H9 (cell line): ENCODE measurements around the gene ZNRF1. TPM values are rescaled to one million over a fixed set of nuclear protein-coding genes. Genes with fewer than 3 reads are reported as not detected.

Experiments used
- DNase-seq: peaks from one replicate; pipeline ENCODE4 v3.0.0-alpha.2; 2017
- H2AFZ ChIP-seq: one replicate; pipeline ENCODE4 v1.6.1; 2013; ENCODE audit warnings: mild to moderate bottlenecking, low read length, control low read depth, moderate library complexity
- H2AK5ac ChIP-seq: 2 replicates; pipeline ENCODE4 v1.6.1; 2013; ENCODE audit warnings: low read length, control low read depth, mixed read lengths; ENCODE audit not compliant: insufficient read length
- H2BK120ac ChIP-seq: one replicate; pipeline ENCODE4 v1.6.1; 2013; ENCODE audit warnings: low read depth, mild to moderate bottlenecking, low read length, control low read depth, inconsistent platforms; ENCODE audit not compliant: poor library complexity, severe bottlenecking
- H2BK12ac ChIP-seq: 2 replicates; pipeline ENCODE4 v1.6.1; 2013; ENCODE audit warnings: low read length, control low read depth, mixed read lengths, low read depth; ENCODE audit not compliant: insufficient read length
- H2BK15ac ChIP-seq: 2 replicates; pipeline ENCODE4 v1.6.1; 2013; ENCODE audit warnings: low read depth, low read length, control low read depth
- H2BK20ac ChIP-seq: one replicate; pipeline ENCODE4 v1.6.1; 2013; ENCODE audit warnings: low read depth, mild to moderate bottlenecking, low read length, control low read depth, inconsistent platforms; ENCODE audit not compliant: poor library complexity, severe bottlenecking
- H2BK5ac ChIP-seq: 2 replicates; pipeline ENCODE4 v1.6.1; 2013; ENCODE audit warnings: low read length, control low read depth, mixed read lengths; ENCODE audit not compliant: insufficient read length
- H3K14ac ChIP-seq: 2 replicates; pipeline ENCODE4 v1.6.1; 2013; ENCODE audit warnings: low read length, control low read depth; ENCODE audit not compliant: insufficient read depth
- H3K18ac ChIP-seq: 2 replicates; pipeline ENCODE4 v1.6.1; 2013; ENCODE audit warnings: low read depth, mild to moderate bottlenecking, mixed read lengths, low read length, control low read depth; ENCODE audit not compliant: insufficient read length
- H3K23ac ChIP-seq: 2 replicates; pipeline ENCODE4 v1.6.1; 2013; ENCODE audit warnings: low read length, control low read depth, mixed read lengths, low read depth; ENCODE audit not compliant: insufficient read length
- H3K23me2 ChIP-seq: 2 replicates; pipeline ENCODE4 v1.6.1; 2013; ENCODE audit warnings: low read depth, mild to moderate bottlenecking, mixed read lengths, low read length, control low read depth; ENCODE audit not compliant: insufficient read length, poor library complexity, severe bottlenecking
- H3K27ac ChIP-seq: 2 replicates; pipeline ENCODE4 v1.5.1; 2013; ENCODE audit warnings: low read length, control low read depth, mixed read lengths, low read depth; ENCODE audit not compliant: insufficient read length
- H3K27me3 ChIP-seq: 2 replicates; pipeline ENCODE4 v1.6.1; 2013; ENCODE audit warnings: low read length, control low read depth, inconsistent platforms; ENCODE audit not compliant: insufficient read depth
- H3K4ac ChIP-seq: 2 replicates; pipeline ENCODE4 v1.6.1; 2013; ENCODE audit warnings: low read depth, mild to moderate bottlenecking, control low read depth, inconsistent platforms, low read length, moderate library complexity
- H3K4me1 ChIP-seq: 2 replicates; pipeline ENCODE4 v1.6.1; 2013; ENCODE audit warnings: low read length, control low read depth, inconsistent platforms; ENCODE audit not compliant: insufficient read depth
- H3K4me2 ChIP-seq: 2 replicates; pipeline ENCODE4 v1.6.1; 2013; ENCODE audit warnings: low read length, control low read depth, mixed read lengths; ENCODE audit not compliant: insufficient read length, insufficient read depth
- H3K56ac ChIP-seq: 2 replicates; pipeline ENCODE4 v1.6.1; 2013; ENCODE audit warnings: low read depth, mild to moderate bottlenecking, mixed read lengths, low read length, control low read depth; ENCODE audit not compliant: insufficient read length
- H3K79me1 ChIP-seq: 2 replicates; pipeline ENCODE4 v1.6.1; 2013; ENCODE audit warnings: low read depth, mild to moderate bottlenecking, moderate library complexity, low read length, control low read depth, inconsistent platforms; ENCODE audit not compliant: insufficient read depth, poor library complexity, severe bottlenecking
- H3K79me2 ChIP-seq: 2 replicates; pipeline ENCODE4 v1.6.1; 2013; ENCODE audit warnings: low read length, control low read depth, inconsistent platforms; ENCODE audit not compliant: insufficient read depth
- H3K9ac ChIP-seq: 2 replicates; pipeline ENCODE4 v1.6.1; 2013; ENCODE audit warnings: low read length, control low read depth, mixed read lengths; ENCODE audit not compliant: insufficient read length; ENCODE audit errors: extremely low read depth
- H3K9me3 ChIP-seq: one replicate; pipeline ENCODE4 v1.6.1; 2013; ENCODE audit warnings: low read depth, low read length, inconsistent platforms; ENCODE audit not compliant: control insufficient read depth
- H3T11ph ChIP-seq: one replicate; pipeline ENCODE4 v1.6.1; 2013; ENCODE audit warnings: mild to moderate bottlenecking, low read length, control low read depth, inconsistent platforms
- H4K20me1 ChIP-seq: one replicate; pipeline ENCODE4 v1.6.1; 2013; ENCODE audit not compliant: control insufficient read depth, insufficient read length, insufficient read depth
- H4K5ac ChIP-seq: 2 replicates; pipeline ENCODE4 v1.6.1; 2013; ENCODE audit warnings: low read depth, mild to moderate bottlenecking, mixed read lengths, low read length, control low read depth; ENCODE audit not compliant: insufficient read length
- H4K8ac ChIP-seq: replicated peaks from 2 replicates; pipeline ENCODE4 v1.6.1; 2013; ENCODE audit warnings: low read length, control low read depth, mixed read lengths, low read depth; ENCODE audit not compliant: insufficient read length
- H4K91ac ChIP-seq: 2 replicates; pipeline ENCODE4 v1.6.1; 2013; ENCODE audit warnings: low read depth, mild to moderate bottlenecking, moderate library complexity, mixed read lengths, low read length, control low read depth; ENCODE audit not compliant: insufficient read length
- H3K27ac Mint-ChIP-seq, 3 experiments: 2 replicates in 2 of 3; 3 replicates in 1 of 3; pipeline ENCODE4 v1.8.0; 2020 to 2021; ENCODE audit warnings: mixed read lengths in 3 of 3, mild to moderate bottlenecking in 1 of 3, moderate library complexity in 1 of 3
- H3K27me3 Mint-ChIP-seq: 2 replicates; pipeline ENCODE4 v1.8.0; 2021; ENCODE audit warnings: low read depth, mild to moderate bottlenecking, moderate library complexity, mixed read lengths
- H3K36me3 Mint-ChIP-seq, 3 experiments: 2 replicates in 2 of 3; 3 replicates in 1 of 3; pipeline ENCODE4 v1.8.0; 2020 to 2021; ENCODE audit warnings: low read depth in 3 of 3, mixed read lengths in 3 of 3; ENCODE audit not compliant: insufficient read depth in 1 of 3
- H3K4me1 Mint-ChIP-seq, 2 experiments: 2 replicates each; pipeline ENCODE4 v1.8.0; 2020; ENCODE audit warnings: mixed read lengths in 2 of 2
- H3K4me3 Mint-ChIP-seq, 2 experiments: 2 replicates in 1 of 2; 3 replicates in 1 of 2; pipeline ENCODE4 v1.8.0; 2020 to 2021; ENCODE audit warnings: mild to moderate bottlenecking in 2 of 2, mixed read lengths in 2 of 2, moderate library complexity in 1 of 2
- H3K9me3 Mint-ChIP-seq, 2 experiments: 2 replicates in 1 of 2; 3 replicates in 1 of 2; pipeline ENCODE4 v1.8.0; 2020; ENCODE audit warnings: mild to moderate bottlenecking in 2 of 2, mixed read lengths in 2 of 2, moderate library complexity in 1 of 2
- CTCF ChIP-seq: fragments of 200-600 bp; sonication (generic); conservative IDR thresholded peaks from 3 replicates; pipeline ENCODE4 v1.8.0; 2021; ENCODE audit warnings: antibody characterized with exemption, mild to moderate bottlenecking
- WGBS: extraction: QIAGEN DNeasy Blood & Tissue Kit; methylation state at CpG from one replicate; pipeline ENCODE4 v1.1.7; 2013; ENCODE audit warnings: missing lambda C conversion rate, low lambda C conversion rate, mixed read lengths; ENCODE audit not compliant: insufficient read length; ENCODE audit errors: extremely low coverage; 5-methylcytosine and 5-hydroxymethylcytosine counted together
- total RNA-seq: library from RNA; stranded (reverse); gene quantifications from 2 replicates; pipeline ENCODE4 v1.2.1, GENCODE V29; 2021

The ZNRF1 gene
- total RNA-seq, 1 experiment from 2014 or later: 49.6 TPM

DNA sequence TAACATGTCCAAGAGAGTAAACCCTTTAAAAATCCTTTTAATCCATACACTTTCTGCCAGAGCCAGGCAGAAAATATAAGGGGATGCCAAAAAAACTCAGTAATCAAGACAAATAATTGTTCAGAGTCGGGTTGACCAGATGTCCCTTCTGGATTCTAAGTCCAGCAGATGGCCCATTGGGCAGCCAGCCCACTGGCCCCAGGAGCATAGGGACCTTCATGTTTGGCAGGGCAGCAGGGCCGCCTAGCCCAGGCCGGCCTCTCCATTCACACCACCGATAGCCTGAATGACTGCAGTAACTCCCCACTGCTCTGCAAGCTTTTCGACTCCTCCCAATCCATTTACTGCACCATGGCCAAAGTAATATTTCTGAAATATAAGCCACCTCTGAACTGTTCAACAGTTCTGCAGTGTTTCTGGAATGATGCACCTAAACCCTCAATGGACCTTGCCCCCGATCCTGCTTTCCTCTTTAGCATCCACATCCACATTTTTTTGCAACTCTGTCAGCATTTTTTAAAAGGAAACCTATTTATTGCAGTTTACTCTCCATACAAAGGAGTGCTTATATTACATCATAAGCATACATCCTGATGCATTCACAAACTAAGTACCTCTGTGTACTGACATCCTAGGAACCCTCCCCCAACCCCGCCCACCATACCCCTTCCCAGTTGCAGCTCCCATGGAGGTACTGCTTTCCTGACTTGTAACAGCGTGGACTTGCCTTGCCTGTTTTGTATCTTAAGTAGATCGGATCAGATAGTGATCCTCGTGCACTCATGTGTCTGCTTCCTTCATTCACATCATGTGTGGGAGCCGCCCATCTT lies 71.4 kb downstream of the ZNRF1 start:
- H3K4me3 Mint-ChIP-seq: no peak overlapping the region

More for the DNA sequence above, 71.4 kb downstream of the ZNRF1 start:
- Mint-ChIP-seq H3K9me3 (no peaks in the 10 kb centered on the region), H3K27ac (peak overlapping the region in 2 of 3 experiments; percentile 40 to 65; a peak in 3 of 7 replicates), H3K36me3 (no peaks in the 10 kb centered on the region; a peak in 1 of 7 replicates), H3K27me3 (no peaks in the 10 kb centered on the region; the same call in 1 of the 2 replicates), H3K4me1 (peaks cover 34 to 42% of the 10 kb centered on the region in 2 experiments)
- Histone ChIP-seq H4K20me1 (no peaks in the 10 kb centered on the region), H3K4ac (no peak overlapping the region), H2AFZ (no peak overlapping the region), H2AK5ac (no peak overlapping the region), H2BK20ac (no peak overlapping the region), H3K18ac (no peak overlapping the region), H2BK12ac (no peak overlapping the region), H3K4me1 (peaks cover 2% of the 10 kb centered on the region; the same call in 1 of the 2 replicates), H3K23me2 (no peaks in the 10 kb centered on the region), H3K14ac (no peak overlapping the region), H3K79me1 (peaks cover 4% of the 10 kb centered on the region), H4K5ac (no peak overlapping the region), H3T11ph (no peak overlapping the region), H3K23ac (no peak overlapping the region), H4K91ac (no peak overlapping the region), H2BK120ac (no peak overlapping the region), H3K27me3 (no peaks in the 10 kb centered on the region), H3K79me2 (peaks cover 11% of the 10 kb centered on the region; the same call in 1 of the 2 replicates), H3K9me3 (no peaks in the 10 kb centered on the region), H4K8ac (no peak overlapping the region), H2BK15ac (no peak overlapping the region), H3K4me2 (no peak overlapping the region), H3K56ac (no peak overlapping the region), H3K27ac (no peak overlapping the region), H3K9ac (no peak overlapping the region), H2BK5ac (no peak overlapping the region)
- no peak for DNase-seq
- WGBS: no CpG with 5 or more reads among the region's 11 CpGs
- TF ChIP-seq CTCF: no peak
